ENCODE data around the gene CUBN.

GRCh38 chr10:16966991-16967865 is 162.4 kb downstream of the CUBN start:
- TF ChIP-seq CTCF (conservative IDR thresholded peaks at IDR 0.05) = no peak
- no peak for TF ChIP-seq EZH2 (IDR thresholded peaks at IDR 0.05; ENCODE audit: low read depth)
